ENCODE results near the gene LPGAT1. TPM values are rescaled to one million over a fixed set of nuclear protein-coding genes. Genes with fewer than 3 reads are reported as not detected.
A peak's percentile ranks its signal among the peaks of the same experiment; 100 is the strongest.
"Not testable (repeated sequence)": the region's sequence is repeated elsewhere in the genome, so short reads cannot be mapped to it uniquely, and the experiment has no call there.

The LPGAT1 gene
- total RNA-seq: 10 to 100 TPM; 59.3 to 60.5 TPM

GRCh38 chr1:211830328-211831142, at the start of gene LPGAT1:
Gene LPGAT1, minus strand, starts transcription at chr1:211830763. Its CDS starts 1,467 bp downstream, at chr1:211829296.
- peak within 1 kb of the TSS; percentile 89 for H3K27ac Mint-ChIP-seq
- CTCF ChIA-PET: interaction anchor here (1.0 to 4.9 kb wide), 2 partner anchors 132 to 204 kb away, joined by 5 to 28 read pairs; partner anchors contain the start of genes DTL and INTS7
- POLR2A ChIA-PET: no interaction called here
- H3K4me3 Mint-ChIP-seq: peak within 1 kb of the TSS; percentile 88
- no peaks in the 10 kb centered on the region for H3K9me3 Mint-ChIP-seq (ENCODE audit: insufficient read depth)
- peaks cover 25% of the 10 kb centered on the region for H3K36me3 Mint-ChIP-seq (ENCODE audit: low read depth)
- peaks cover 69% of the 10 kb centered on the region for H3K4me1 Mint-ChIP-seq (ENCODE audit: low read depth)
- H3K27me3 Mint-ChIP-seq (ENCODE audit: low read depth): no peaks in the 10 kb centered on the region
- peak; percentile 74 for ATAC-seq
- peak; percentile 74 for DNase-seq

- Mint-ChIP-seq H3K36me3 (ENCODE audit: low read depth) (no peaks in the 10 kb centered on the region), H3K27me3 (ENCODE audit: low read depth) (peaks cover 6% of the 10 kb centered on the region), H3K27ac (no peak overlapping the region), H3K9me3 (ENCODE audit: insufficient read depth) (no peaks in the 10 kb centered on the region), H3K4me1 (ENCODE audit: low read depth) (peaks cover 12% of the 10 kb centered on the region), H3K4me3 (no peak overlapping the region)
- ATAC-seq (no peak), DNase-seq (no peak)
- CTCF ChIA-PET: no interaction called here
- POLR2A ChIA-PET: no interaction called here
Observed at GRCh38 chr1:211879475-211879874, 48.9 kb upstream of the LPGAT1 start.

- no peaks in the 10 kb centered on the region for H3K36me3 Mint-ChIP-seq (ENCODE audit: low read depth)
- ChIA-PET CTCF (no interaction called here), POLR2A (no interaction called here)
- ATAC-seq (no peak), DNase-seq (no peak)
- no peaks in the 10 kb centered on the region for H3K9me3 Mint-ChIP-seq (ENCODE audit: insufficient read depth)
- H3K4me1 Mint-ChIP-seq (ENCODE audit: low read depth): peaks cover 3% of the 10 kb centered on the region
- H3K4me3 Mint-ChIP-seq: no peak overlapping the region
- H3K27me3 Mint-ChIP-seq (ENCODE audit: low read depth): peaks cover 13% of the 10 kb centered on the region
- no peak overlapping the region for H3K27ac Mint-ChIP-seq
Observed at GRCh38 chr1:211876851-211877590, 46.5 kb upstream of the LPGAT1 start.

GRCh38 chr1:211875541-211875940, 45.0 kb upstream of the LPGAT1 start:
- Mint-ChIP-seq H3K27me3 (ENCODE audit: low read depth) (peaks cover 10% of the 10 kb centered on the region), H3K27ac (no peak overlapping the region), H3K4me1 (ENCODE audit: low read depth) (peaks cover 3% of the 10 kb centered on the region), H3K9me3 (ENCODE audit: insufficient read depth) (no peaks in the 10 kb centered on the region), H3K36me3 (ENCODE audit: low read depth) (no peaks in the 10 kb centered on the region), H3K4me3 (no peak overlapping the region)
- DNase-seq (no peak), ATAC-seq (no peak)
- ChIA-PET POLR2A (no interaction called here), CTCF (no interaction called here)

GRCh38 chr1:211874521-211875347, 44.2 kb upstream of the LPGAT1 start:
- no peak for ATAC-seq
- DNase-seq: no peak
- POLR2A ChIA-PET: no interaction called here
- no peaks in the 10 kb centered on the region for H3K36me3 Mint-ChIP-seq (ENCODE audit: low read depth)
- H3K4me1 Mint-ChIP-seq (ENCODE audit: low read depth): peaks cover 3% of the 10 kb centered on the region
- peaks cover 10% of the 10 kb centered on the region for H3K27me3 Mint-ChIP-seq (ENCODE audit: low read depth)
- CTCF ChIA-PET: no interaction called here
- H3K27ac Mint-ChIP-seq: no peak overlapping the region
- H3K9me3 Mint-ChIP-seq (ENCODE audit: insufficient read depth): no peaks in the 10 kb centered on the region
- H3K4me3 Mint-ChIP-seq: no peak overlapping the region

GRCh38 chr1:211873731-211874130, 43.2 kb upstream of the LPGAT1 start:
- DNase-seq; POLR2A ChIA-PET; H3K36me3 Mint-ChIP-seq (ENCODE audit: low read depth); H3K9me3 Mint-ChIP-seq (ENCODE audit: insufficient read depth); H3K4me1 Mint-ChIP-seq (ENCODE audit: low read depth); H3K4me3 Mint-ChIP-seq; ATAC-seq; H3K27ac Mint-ChIP-seq: not testable (repeated sequence)
- CTCF ChIA-PET: interaction anchor here (1.2 kb wide), 1 partner anchor 176 kb away, joined by 3 read pairs; no protein-coding TSS in a partner anchor
- peaks cover 10% of the 10 kb centered on the region for H3K27me3 Mint-ChIP-seq (ENCODE audit: low read depth)

GRCh38 chr1:211870156-211870555, 39.6 kb upstream of the LPGAT1 start:
- ChIA-PET POLR2A (no interaction called here), CTCF (no interaction called here)
- H3K9me3 Mint-ChIP-seq (ENCODE audit: insufficient read depth): no peaks in the 10 kb centered on the region
- H3K36me3 Mint-ChIP-seq (ENCODE audit: low read depth): no peaks in the 10 kb centered on the region
- H3K27me3 Mint-ChIP-seq (ENCODE audit: low read depth): peaks cover 16% of the 10 kb centered on the region
- no peak overlapping the region for H3K4me3 Mint-ChIP-seq
- peaks cover 3% of the 10 kb centered on the region for H3K4me1 Mint-ChIP-seq (ENCODE audit: low read depth)
- DNase-seq: no peak
- ATAC-seq: no peak
- no peak overlapping the region for H3K27ac Mint-ChIP-seq

GRCh38 chr1:211865180-211865579, 34.6 kb upstream of the LPGAT1 start:
- H3K9me3 Mint-ChIP-seq (ENCODE audit: insufficient read depth): no peaks in the 10 kb centered on the region
- no peak overlapping the region for H3K4me3 Mint-ChIP-seq
- DNase-seq (no peak), ATAC-seq (no peak)
- no peak overlapping the region for H3K27ac Mint-ChIP-seq
- peaks cover 7% of the 10 kb centered on the region for H3K4me1 Mint-ChIP-seq (ENCODE audit: low read depth)
- CTCF ChIA-PET: no interaction called here
- peaks cover 14% of the 10 kb centered on the region for H3K27me3 Mint-ChIP-seq (ENCODE audit: low read depth)
- no peaks in the 10 kb centered on the region for H3K36me3 Mint-ChIP-seq (ENCODE audit: low read depth)
- POLR2A ChIA-PET: no interaction called here

GRCh38 chr1:211859405-211859804, 28.8 kb upstream of the LPGAT1 start:
- Mint-ChIP-seq H3K27me3 (ENCODE audit: low read depth) (peaks cover 7% of the 10 kb centered on the region), H3K9me3 (ENCODE audit: insufficient read depth) (peaks cover 10% of the 10 kb centered on the region), H3K27ac (no peak overlapping the region), H3K36me3 (ENCODE audit: low read depth) (peaks cover 7% of the 10 kb centered on the region), H3K4me3 (no peak overlapping the region), H3K4me1 (ENCODE audit: low read depth) (peaks cover 7% of the 10 kb centered on the region)
- no peak for ATAC-seq
- POLR2A ChIA-PET: no interaction called here
- no peak for DNase-seq
- CTCF ChIA-PET: no interaction called here

GRCh38 chr1:211851174-211851573, 20.6 kb upstream of the LPGAT1 start:
- no peak for ATAC-seq

GRCh38 chr1:211843507-211844298, 13.1 kb upstream of the LPGAT1 start:
- ATAC-seq (no peak), DNase-seq (no peak)
- Mint-ChIP-seq H3K9me3 (ENCODE audit: insufficient read depth) (peaks cover 6% of the 10 kb centered on the region), H3K27me3 (ENCODE audit: low read depth) (no peaks in the 10 kb centered on the region), H3K36me3 (ENCODE audit: low read depth) (peaks cover 6% of the 10 kb centered on the region), H3K27ac (peak overlapping the region; percentile 82), H3K4me1 (ENCODE audit: low read depth) (peaks cover 30% of the 10 kb centered on the region), H3K4me3 (no peak overlapping the region)
- CTCF ChIA-PET: interaction anchor here (0.8 to 2.2 kb wide), 5 partner anchors 8 to 146 kb away, joined by 3 to 10 read pairs (median 4); no protein-coding TSS in a partner anchor
- POLR2A ChIA-PET: no interaction called here

More at GRCh38 chr1:211851174-211851573, 20.6 kb upstream of the LPGAT1 start:
- POLR2A ChIA-PET: no interaction called here
- H3K9me3 Mint-ChIP-seq (ENCODE audit: insufficient read depth): peaks cover 4% of the 10 kb centered on the region
- H3K4me1 Mint-ChIP-seq (ENCODE audit: low read depth): no peaks in the 10 kb centered on the region
- H3K27ac Mint-ChIP-seq: no peak overlapping the region
- H3K4me3 Mint-ChIP-seq: no peak overlapping the region
- H3K27me3 Mint-ChIP-seq (ENCODE audit: low read depth): peaks cover 9% of the 10 kb centered on the region
- CTCF ChIA-PET: interaction anchor here (1.1 to 2.0 kb wide), 2 partner anchors 8 to 153 kb away, joined by 3 to 10 read pairs; no protein-coding TSS in a partner anchor
- peaks cover 2% of the 10 kb centered on the region for H3K36me3 Mint-ChIP-seq (ENCODE audit: low read depth)
- DNase-seq: no peak

All from activated CD8-positive, alpha-beta T cell treated with anti-CD3 and anti-CD28 coated beads, Interleukin-2, amount 10 ng/mL, durations not matched to agents 7 days and 5 days (primary cell).